ENCODE data around the gene SLC6A11. TPM values are rescaled to one million over a fixed set of nuclear protein-coding genes. Genes with fewer than 3 reads are reported as not detected.

SLC6A11 gene
- total and polyA plus RNA-seq, 4 donors = 0.02 to 0.09 TPM; not detected in 2

DNA sequence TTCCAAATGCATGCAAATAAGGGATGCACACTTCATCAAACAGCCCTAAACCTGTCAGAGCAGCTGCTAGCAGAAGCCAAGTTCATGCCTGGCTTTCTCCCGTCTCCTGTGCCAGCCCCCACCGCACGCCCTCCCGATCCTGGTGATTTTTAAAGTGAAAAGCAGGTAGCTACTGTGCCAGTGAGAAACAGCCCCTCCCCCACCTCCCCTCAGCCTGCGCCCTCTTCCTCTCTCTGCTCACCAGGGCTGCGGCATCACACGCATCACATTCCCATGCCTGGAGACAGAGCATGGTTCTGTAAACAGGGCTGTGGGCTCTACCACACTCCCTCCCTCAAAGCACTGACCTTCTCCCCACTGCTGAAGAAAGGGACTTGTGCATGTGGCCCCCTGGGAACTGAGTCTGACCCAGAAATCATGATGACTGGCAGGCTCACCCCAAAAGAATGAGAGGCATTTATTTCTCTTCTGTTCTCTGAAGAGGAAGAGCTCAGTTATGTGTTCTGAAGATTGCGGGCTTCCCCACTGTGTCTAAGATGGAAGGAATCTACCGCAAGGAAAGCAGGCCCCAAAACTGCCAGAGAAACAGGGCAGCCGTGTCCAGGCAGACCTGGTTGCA, 162.0 kb downstream of the SLC6A11 start:
- TF ChIP-seq, protein P1, sequence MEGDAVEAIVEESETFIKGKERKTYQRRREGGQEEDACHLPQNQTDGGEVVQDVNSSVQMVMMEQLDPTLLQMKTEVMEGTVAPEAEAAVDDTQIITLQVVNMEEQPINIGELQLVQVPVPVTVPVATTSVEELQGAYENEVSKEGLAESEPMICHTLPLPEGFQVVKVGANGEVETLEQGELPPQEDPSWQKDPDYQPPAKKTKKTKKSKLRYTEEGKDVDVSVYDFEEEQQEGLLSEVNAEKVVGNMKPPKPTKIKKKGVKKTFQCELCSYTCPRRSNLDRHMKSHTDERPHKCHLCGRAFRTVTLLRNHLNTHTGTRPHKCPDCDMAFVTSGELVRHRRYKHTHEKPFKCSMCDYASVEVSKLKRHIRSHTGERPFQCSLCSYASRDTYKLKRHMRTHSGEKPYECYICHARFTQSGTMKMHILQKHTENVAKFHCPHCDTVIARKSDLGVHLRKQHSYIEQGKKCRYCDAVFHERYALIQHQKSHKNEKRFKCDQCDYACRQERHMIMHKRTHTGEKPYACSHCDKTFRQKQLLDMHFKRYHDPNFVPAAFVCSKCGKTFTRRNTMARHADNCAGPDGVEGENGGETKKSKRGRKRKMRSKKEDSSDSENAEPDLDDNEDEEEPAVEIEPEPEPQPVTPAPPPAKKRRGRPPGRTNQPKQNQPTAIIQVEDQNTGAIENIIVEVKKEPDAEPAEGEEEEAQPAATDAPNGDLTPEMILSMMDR (IDR thresholded peaks at IDR 0.05; ENCODE audit: control extremely low read depth, extremely low read depth) = no peak
- peaks cover 0 to 27% (median 9%) of the 10 kb centered on the region in 3 donors for H3K27me3 ChIP-seq (ENCODE audit: control insufficient read depth in 3 of 3, insufficient read depth in 3 of 3, low read length in 2 of 3)
- peaks cover 0 to 5% (median under 1%) of the 10 kb centered on the region in 5 donors for H3K4me1 ChIP-seq (ENCODE audit: control insufficient read depth in 5 of 5, insufficient read depth in 5 of 5, low read length in 5 of 5)
- no peak overlapping the region for H3K9ac ChIP-seq (ENCODE audit: insufficient read depth in 1 of 2, low read length in 2 of 2)
- no peak for ATAC-seq (ENCODE audit: insufficient read depth, low FRiP score)
- H3K9me3 ChIP-seq (ENCODE audit: control insufficient read depth in 4 of 4, insufficient read depth in 3 of 4, low read length in 3 of 4) = no peaks in the 10 kb centered on the region
- no peak for DNase-seq
- no peak overlapping the region for H3K27ac ChIP-seq (ENCODE audit: low read depth in 1 of 2, low read length in 1 of 2)
- H3K4me3 ChIP-seq = no peak overlapping the region
- no peaks in the 10 kb centered on the region for H3K36me3 ChIP-seq (ENCODE audit: control insufficient read depth in 4 of 4, insufficient read depth in 4 of 4, low read length in 4 of 4)
- WGBS, 2 donors = 36 to 65% methylated on average over 10 of the region's 10 CpGs

DNA sequence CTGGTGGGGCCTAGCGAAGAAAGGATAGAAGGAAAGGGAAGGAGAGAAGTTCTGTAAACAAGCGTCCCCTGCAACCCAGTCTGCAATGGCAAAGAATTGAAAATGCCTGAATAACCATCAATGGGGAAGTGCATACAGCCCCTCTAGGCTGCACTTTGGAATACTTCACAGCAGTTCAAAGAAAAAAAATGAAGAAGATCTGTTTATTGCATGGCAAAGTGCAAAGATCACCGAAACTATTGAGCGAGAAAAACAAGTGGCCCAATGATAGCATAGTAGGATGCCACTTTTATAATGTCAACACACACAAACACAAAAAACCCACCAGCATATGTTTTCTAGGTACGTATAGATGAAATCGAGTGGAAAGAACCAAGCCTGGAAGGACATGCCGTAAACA, 162.9 kb downstream of the SLC6A11 start:
- no peak overlapping the region for H3K4me3 ChIP-seq
- H3K36me3 ChIP-seq (ENCODE audit: control insufficient read depth in 4 of 4, insufficient read depth in 4 of 4, low read length in 4 of 4) = no peaks in the 10 kb centered on the region
- no peak for ATAC-seq (ENCODE audit: insufficient read depth, low FRiP score)
- H3K4me1 ChIP-seq (ENCODE audit: control insufficient read depth in 5 of 5, insufficient read depth in 5 of 5, low read length in 5 of 5) = peaks cover 0 to 6% (median 5%) of the 10 kb centered on the region in 5 donors
- H3K27ac ChIP-seq (ENCODE audit: low read depth in 1 of 2, low read length in 1 of 2) = no peak overlapping the region
- no peak overlapping the region for H3K9ac ChIP-seq (ENCODE audit: insufficient read depth in 1 of 2, low read length in 2 of 2)
- TF ChIP-seq, protein P1 (IDR thresholded peaks at IDR 0.05; ENCODE audit: control extremely low read depth, extremely low read depth) = no peak
- peaks cover 0 to 27% (median 9%) of the 10 kb centered on the region in 3 donors for H3K27me3 ChIP-seq (ENCODE audit: control insufficient read depth in 3 of 3, insufficient read depth in 3 of 3, low read length in 2 of 3)
- no peaks in the 10 kb centered on the region for H3K9me3 ChIP-seq (ENCODE audit: control insufficient read depth in 4 of 4, insufficient read depth in 3 of 4, low read length in 3 of 4)
- DNase-seq = no peak
- 91 to 92% methylated on average over 7 of the region's 7 CpGs for WGBS, 2 donors

DNA sequence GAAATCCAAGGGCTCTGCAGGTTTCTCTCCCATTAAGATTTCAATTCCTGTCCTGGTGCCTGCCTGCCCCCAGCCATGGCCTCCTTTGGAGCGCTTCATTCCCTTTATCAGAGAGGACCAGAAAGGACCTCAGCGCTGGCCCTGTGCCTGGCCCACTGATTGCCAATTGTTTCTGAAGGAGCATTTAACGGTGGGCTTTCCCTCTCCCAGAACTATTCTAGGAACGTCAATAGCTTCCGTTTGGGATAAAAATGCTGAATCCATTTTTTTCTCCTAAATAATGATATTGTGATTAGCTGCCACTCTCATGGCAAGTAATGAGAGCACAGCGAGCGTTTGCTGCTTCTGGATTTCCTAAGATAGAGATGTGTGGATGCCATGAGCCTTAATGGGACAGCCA, 164.3 kb downstream of the SLC6A11 start:
- no peak overlapping the region for H3K27ac ChIP-seq (ENCODE audit: low read depth in 1 of 2, low read length in 1 of 2)
- peaks cover 0 to 6% (median 5%) of the 10 kb centered on the region in 5 donors for H3K4me1 ChIP-seq (ENCODE audit: control insufficient read depth in 5 of 5, insufficient read depth in 5 of 5, low read length in 5 of 5)
- 72 to 74% methylated on average over 7 of the region's 7 CpGs for WGBS, 2 donors
- ATAC-seq (ENCODE audit: insufficient read depth, low FRiP score) (no peak), DNase-seq (no peak)
- TF ChIP-seq, protein P1 (IDR thresholded peaks at IDR 0.05; ENCODE audit: control extremely low read depth, extremely low read depth) = no peak
- H3K27me3 ChIP-seq (ENCODE audit: control insufficient read depth in 3 of 3, insufficient read depth in 3 of 3, low read length in 2 of 3) = peaks cover 0 to 24% (median 9%) of the 10 kb centered on the region in 3 donors
- no peaks in the 10 kb centered on the region for H3K36me3 ChIP-seq (ENCODE audit: control insufficient read depth in 4 of 4, insufficient read depth in 4 of 4, low read length in 4 of 4)
- H3K9me3 ChIP-seq (ENCODE audit: control insufficient read depth in 4 of 4, insufficient read depth in 3 of 4, low read length in 3 of 4) = no peaks in the 10 kb centered on the region
- H3K4me3 ChIP-seq = no peak overlapping the region
- H3K9ac ChIP-seq (ENCODE audit: insufficient read depth in 1 of 2, low read length in 2 of 2) = no peak overlapping the region

DNA sequence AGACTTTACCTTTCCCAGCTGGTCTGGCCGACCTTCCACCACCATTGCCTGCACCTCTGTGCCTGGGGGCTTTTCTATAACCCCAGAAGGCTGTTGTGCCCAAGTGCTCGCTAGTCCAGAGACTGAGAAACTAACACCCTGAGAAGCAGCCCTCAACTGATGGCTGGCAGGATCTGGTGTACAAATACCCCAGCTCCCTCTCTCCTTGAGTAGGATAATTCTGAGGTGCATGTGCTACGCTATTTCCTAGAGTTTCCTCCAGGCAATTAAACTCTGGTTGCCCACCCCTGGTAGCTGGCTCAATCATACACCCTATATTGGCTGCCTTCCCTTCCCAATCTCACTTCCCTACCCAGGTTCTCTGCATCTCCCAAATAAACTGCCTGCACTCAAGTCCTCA, 165.0 kb downstream of the SLC6A11 start:
- H3K27me3 ChIP-seq (ENCODE audit: control insufficient read depth in 3 of 3, insufficient read depth in 3 of 3, low read length in 2 of 3) = peaks cover 0 to 24% (median 9%) of the 10 kb centered on the region in 3 donors
- no peak overlapping the region for H3K4me3 ChIP-seq
- no peak overlapping the region for H3K9ac ChIP-seq (ENCODE audit: insufficient read depth in 1 of 2, low read length in 2 of 2)
- DNase-seq (no peak), ATAC-seq (ENCODE audit: insufficient read depth, low FRiP score) (no peak)
- H3K36me3 ChIP-seq (ENCODE audit: control insufficient read depth in 4 of 4, insufficient read depth in 4 of 4, low read length in 4 of 4) = no peaks in the 10 kb centered on the region
- H3K27ac ChIP-seq (ENCODE audit: low read depth in 1 of 2, low read length in 1 of 2) = no peak overlapping the region
- 82 to 93% methylated on average over 3 of the region's 3 CpGs for WGBS, 2 donors
- H3K9me3 ChIP-seq (ENCODE audit: control insufficient read depth in 4 of 4, insufficient read depth in 3 of 4, low read length in 3 of 4) = no peaks in the 10 kb centered on the region
- TF ChIP-seq, protein P1 (IDR thresholded peaks at IDR 0.05; ENCODE audit: control extremely low read depth, extremely low read depth) = no peak
- peaks cover 0 to 6% (median 5%) of the 10 kb centered on the region in 5 donors for H3K4me1 ChIP-seq (ENCODE audit: control insufficient read depth in 5 of 5, insufficient read depth in 5 of 5, low read length in 5 of 5)

Data from lung (tissue), 12 donors.